IMR-90 (cell line): Measurements from ENCODE around the gene PRAME. TPM values are rescaled to one million over a fixed set of nuclear protein-coding genes. Genes with fewer than 3 reads are reported as not detected.

Experiments used
- ATAC-seq: fragments of 200-7000 bp; cut with Tn5 transposase; 2 replicates; pipeline ENCODE4 v1.9.1; 2020; ENCODE audit warnings: low read depth, mild to moderate bottlenecking, moderate library complexity
- BruUV-seq: library from RNA; stranded (reverse); fragments of 400-500 nt; replicated peaks from 2 replicates; lab custom pipeline; 2021; lab: Mats Ljungman, UMichigan
- CTCF ChIA-PET: fragments of 300-600 bp; formaldehyde crosslinking; extraction: SDS; loops from one replicate; lab custom pipeline; 2021; ENCODE audit warnings: antibody characterized with exemption; lab: Yijun Ruan, JAX
- POLR2A ChIA-PET: fragments of 300-600 bp; sonication (Branson Sonifier 250); formaldehyde crosslinking; loops from one replicate; lab custom pipeline; 2022; ENCODE audit warnings: antibody characterized with exemption; ENCODE audit not compliant: unreplicated experiment; lab: Charles Lee
- DNase-seq: peaks from one replicate; pipeline ENCODE4 v3.0.0; 2013
- H2AFZ ChIP-seq: replicated peaks from 2 replicates; pipeline ENCODE3; 2013; ENCODE audit warnings: low read length, mild to moderate bottlenecking; ENCODE audit not compliant: poor library complexity
- H2AK5ac ChIP-seq: 2 replicates; pipeline ENCODE4 v1.6.1; 2013; ENCODE audit warnings: low read depth, low read length, inconsistent platforms
- H2AK9ac ChIP-seq: replicated peaks from 2 replicates; pipeline ENCODE3; 2013; ENCODE audit warnings: mild to moderate bottlenecking, low read depth, low read length, moderate library complexity; ENCODE audit not compliant: poor library complexity
- H2BK120ac ChIP-seq: 2 replicates; pipeline ENCODE4 v1.6.1; 2013; ENCODE audit warnings: low read depth, low read length, inconsistent platforms
- H2BK15ac ChIP-seq: 3 replicates; pipeline ENCODE4 v1.6.1; 2013; ENCODE audit warnings: low read depth, low read length, inconsistent platforms
- H2BK20ac ChIP-seq: 2 replicates; pipeline ENCODE4 v1.6.1; 2013; ENCODE audit warnings: low read depth, mild to moderate bottlenecking, inconsistent platforms, low read length, moderate library complexity
- H2BK5ac ChIP-seq: 2 replicates; pipeline ENCODE4 v1.6.1; 2013; ENCODE audit warnings: mild to moderate bottlenecking, low read depth, low read length, inconsistent platforms; ENCODE audit not compliant: poor library complexity, severe bottlenecking
- H3K14ac ChIP-seq: replicated peaks from 2 replicates; pipeline ENCODE4 v1.6.1; 2013; ENCODE audit warnings: low read depth, low read length, inconsistent platforms
- H3K18ac ChIP-seq: 2 replicates; pipeline ENCODE4 v1.6.1; 2013; ENCODE audit warnings: low read depth, low read length, control low read depth
- H3K23ac ChIP-seq: 2 replicates; pipeline ENCODE4 v1.6.1; 2013; ENCODE audit warnings: low read depth, low read length, inconsistent platforms
- H3K27ac ChIP-seq: 2 replicates; pipeline ENCODE4 v1.5.1; 2013; ENCODE audit warnings: mild to moderate bottlenecking, control low read depth, low read length; ENCODE audit not compliant: insufficient read depth
- H3K27me3 ChIP-seq: 2 replicates; pipeline ENCODE4 v1.6.1; 2013; ENCODE audit warnings: low read length; ENCODE audit not compliant: control insufficient read depth, insufficient read depth
- H3K36me3 ChIP-seq: 2 replicates; pipeline ENCODE4 v1.6.1; 2013; ENCODE audit warnings: low read length, mixed read lengths; ENCODE audit not compliant: control insufficient read depth, insufficient read depth
- H3K4ac ChIP-seq: 2 replicates; pipeline ENCODE4 v1.6.1; 2013; ENCODE audit warnings: low read depth, low read length, inconsistent platforms
- H3K4me1 ChIP-seq: 2 replicates; pipeline ENCODE4 v1.6.1; 2013; ENCODE audit warnings: low read length, mixed read lengths; ENCODE audit not compliant: control insufficient read depth, insufficient read depth
- H3K4me2 ChIP-seq: 2 replicates; pipeline ENCODE4 v1.6.1; 2013; ENCODE audit warnings: low read depth, mild to moderate bottlenecking, control low read depth, low read length, moderate library complexity
- H3K4me3 ChIP-seq: 2 replicates; pipeline ENCODE4 v1.5.1; 2013; ENCODE audit warnings: low read depth, mild to moderate bottlenecking, control low read depth, low read length, moderate library complexity; ENCODE audit not compliant: insufficient read depth
- H3K56ac ChIP-seq: 2 replicates; pipeline ENCODE4 v1.6.1; 2013; ENCODE audit warnings: low read length, inconsistent platforms; ENCODE audit not compliant: insufficient read depth; ENCODE audit errors: extremely low read depth
- H3K79me1 ChIP-seq, 2 experiments: 2 replicates each; pipeline ENCODE4 v1.6.1; 2013; ENCODE audit warnings: low read length in 2 of 2, inconsistent platforms in 1 of 2, low read depth in 1 of 2
- H3K9ac ChIP-seq: 2 replicates; pipeline ENCODE4 v1.6.1; 2013; ENCODE audit warnings: low read depth, low read length, control low read depth
- H3K9me1 ChIP-seq: 2 replicates; pipeline ENCODE4 v1.6.1; 2013; ENCODE audit warnings: low read length, inconsistent platforms; ENCODE audit not compliant: insufficient read depth
- H3K9me3 ChIP-seq: 2 replicates; pipeline ENCODE4 v1.6.1; 2013; ENCODE audit warnings: low read length; ENCODE audit not compliant: control insufficient read depth, insufficient read depth
- H4K20me1 ChIP-seq: 2 replicates; pipeline ENCODE4 v1.6.1; 2013; ENCODE audit warnings: low read length, inconsistent platforms; ENCODE audit not compliant: insufficient read depth
- H4K5ac ChIP-seq: 2 replicates; pipeline ENCODE4 v1.6.1; 2013; ENCODE audit warnings: mild to moderate bottlenecking, low read depth, low read length, control low read depth
- H4K8ac ChIP-seq, 2 experiments: 2 replicates each; pipeline ENCODE4 v1.6.1; 2013; ENCODE audit warnings: low read depth in 2 of 2, low read length in 2 of 2, control low read depth in 1 of 2, inconsistent platforms in 1 of 2
- H4K91ac ChIP-seq: 2 replicates; pipeline ENCODE4 v1.6.1; 2013; ENCODE audit warnings: low read depth, low read length, inconsistent platforms; ENCODE audit not compliant: insufficient read depth
- CEBPB ChIP-seq: IDR thresholded peaks from 2 replicates; pipeline ENCODE4 v1.6.1; 2012; ENCODE audit warnings: low read depth, low read length, improper control_type of control experiment
- FOS ChIP-seq: fragments of 150-350 bp; IDR thresholded peaks from 2 replicates; pipeline ENCODE4 v1.6.1; 2016; ENCODE audit warnings: low read depth, low read length
- SMC3 ChIP-seq: fragments of 150-350 bp; IDR thresholded peaks from 2 replicates; pipeline ENCODE4 v1.6.1; 2016; ENCODE audit warnings: low read depth, mild to moderate bottlenecking, antibody characterized with exemption, low read length, moderate library complexity
- WGBS, 2 experiments: methylation state at CpG; one replicate each; pipeline versions ENCODE4 v1.1.5 to v1.1.7; 2013; ENCODE audit warnings: missing lambda C conversion rate in 2 of 2; ENCODE audit not compliant: insufficient read length in 1 of 2; ENCODE audit errors: extremely low coverage in 2 of 2; 5-methylcytosine and 5-hydroxymethylcytosine counted together
- dilution Hi-C: fragments of 300-500 bp; cut with HindIII; formaldehyde crosslinking; loops from one replicate; pipeline ENCODE4 v1.14.3; 2018; ENCODE audit warnings: low sequenced_read_pairs; ENCODE audit not compliant: unreplicated experiment
- in situ Hi-C: fragments of 300-500 bp; cut with MboI; formaldehyde crosslinking; loops from 3 replicates; pipeline ENCODE4 v1.14.3; 2019; ENCODE audit warnings: low sequenced_read_pairs, inconsistent platforms, mixed read lengths
- intact Hi-C: fragments of 100-400 bp; cut with micrococcal nuclease; formaldehyde crosslinking; loops from 2 replicates; pipeline ENCODE4 v1.10.0; 2022
- polyA plus RNA-seq, 3 experiments: library from polyadenylated mRNA; depleted of rRNA; stranded (reverse); fragments of >200 nt; gene quantifications; 2 replicates each; pipeline ENCODE4 v1.2.3, GENCODE V29; 2012; ENCODE audit warnings: low replicate concordance in 1 of 3
- total RNA-seq: library from RNA; depleted of rRNA; stranded (reverse); fragments of >200 nt; gene quantifications from 2 replicates; pipeline ENCODE4 v1.2.3, GENCODE V29; 2012

PRAME gene
- total and polyA plus RNA-seq, 2 of the 4 experiments (the other 2 are of a cell fraction), result not detected

DNA sequence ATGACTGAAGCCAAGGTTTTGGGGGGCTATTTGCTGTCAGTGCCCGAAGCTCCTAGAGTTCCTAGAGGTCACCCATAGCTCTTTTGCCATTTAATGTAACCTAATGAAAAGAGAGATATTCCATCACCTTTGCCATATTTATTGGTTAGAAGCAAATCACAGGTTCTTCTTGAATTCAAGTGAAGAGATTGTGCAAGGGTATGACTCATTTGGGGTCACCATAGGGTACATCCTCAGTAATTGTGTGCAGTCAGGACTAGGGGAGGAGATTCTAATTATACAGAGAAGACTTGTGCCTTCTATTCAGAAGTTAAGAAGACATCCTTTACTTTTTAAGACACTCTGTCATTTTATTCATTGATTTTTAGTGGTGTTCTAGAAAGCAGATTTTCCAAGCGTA is 6.9 kb upstream of the PRAME start:
- in situ Hi-C loops, result no loop called here
- intact Hi-C loops, result loop anchor here (5.0 kb wide), 1 partner anchor 54 kb away; no protein-coding TSS in a partner anchor
- CTCF ChIA-PET, result no interaction called here

More for the DNA sequence above, 6.9 kb upstream of the PRAME start:
- Histone ChIP-seq H3K4me3 (no peak overlapping the region), H3K27ac (no peak overlapping the region), H3K27me3 (peaks cover 5% of the 10 kb centered on the region), H2BK15ac (no peak overlapping the region), H3K9me3 (no peaks in the 10 kb centered on the region), H4K8ac (no peak overlapping the region), H2BK5ac (no peak overlapping the region), H3K14ac (no peak overlapping the region), H4K20me1 (no peaks in the 10 kb centered on the region), H2BK120ac (no peak overlapping the region), H3K56ac (no peak overlapping the region), H3K4ac (no peak overlapping the region), H4K91ac (no peak overlapping the region), H2AK9ac (no peak overlapping the region), H3K36me3 (no peaks in the 10 kb centered on the region), H2BK20ac (no peak overlapping the region), H3K4me1 (no peaks in the 10 kb centered on the region), H3K79me1 (no peaks in the 10 kb centered on the region), H3K23ac (no peak overlapping the region), H3K9ac (no peak overlapping the region), H2AFZ (no peak overlapping the region), H3K18ac (no peak overlapping the region), H4K5ac (no peak overlapping the region), H3K9me1 (no peaks in the 10 kb centered on the region), H2AK5ac (no peak overlapping the region), H3K4me2 (no peak overlapping the region)
- ATAC-seq (no peak), DNase-seq (peak; percentile 44)
- no peak for TF ChIP-seq SMC3
- 0 out of 2 replicates have a peak, but pooled peaks have one; percentile 19 for TF ChIP-seq FOS
- peak; percentile 82 for TF ChIP-seq CEBPB
- no TSS peak for BruUV-seq
- dilution Hi-C loops, result no loop called here
- POLR2A ChIA-PET, result no interaction called here
- no CpG with 5 or more reads among the region's 2 CpGs for WGBS, 2 experiments
